OCI-LY1 (cell line): ENCODE data around the gene TOX2.

Source experiments
- CTCF ChIP-seq: fragments of 200-600 bp; sonication (generic), shearing (Covaris generic); IDR thresholded peaks from 2 replicates; pipeline ENCODE4 v1.5.1; 2017; ENCODE audit warnings: mild to moderate bottlenecking, antibody characterized with exemption, low read length, moderate library complexity, mixed read lengths
- EZH2 ChIP-seq: fragments of 200-600 bp; sonication (generic), shearing (Covaris generic); IDR thresholded peaks from 2 replicates; pipeline ENCODE4 v1.8.0; 2017; ENCODE audit warnings: borderline replicate concordance, mixed run types, mild to moderate bottlenecking, antibody characterized with exemption, low read length, moderate library complexity, mixed read lengths

- TF ChIP-seq CTCF (no peak), EZH2 (no peak)
These were observed 9.8 kb upstream of the TOX2 start for GRCh38 chr20:43904827-43905177.
